HUES64 (cell line): ENCODE measurements around the gene RRAD.
"Not testable (repeated sequence)": the region's sequence is repeated elsewhere in the genome, so short reads cannot be mapped to it uniquely, and the experiment has no call there.

Experiments
- H3K27ac ChIP-seq: 2 replicates; pipeline ENCODE4 v1.7.0; 2013; ENCODE audit warnings: low read depth, low read length, inconsistent platforms
- H3K27me3 ChIP-seq: 2 replicates; pipeline ENCODE4 v1.6.1; 2013; ENCODE audit warnings: mild to moderate bottlenecking, low read length; ENCODE audit not compliant: insufficient read depth
- H3K36me3 ChIP-seq: 2 replicates; pipeline ENCODE4 v1.6.1; 2013; ENCODE audit warnings: mild to moderate bottlenecking, low read length; ENCODE audit not compliant: insufficient read depth
- H3K4me1 ChIP-seq: 2 replicates; pipeline ENCODE4 v1.6.1; 2013; ENCODE audit warnings: mild to moderate bottlenecking, low read length, moderate library complexity; ENCODE audit not compliant: insufficient read depth
- H3K4me3 ChIP-seq: 2 replicates; pipeline ENCODE4 v1.5.1; 2013; ENCODE audit warnings: mild to moderate bottlenecking, low read length, moderate library complexity
- H3K9ac ChIP-seq: 2 replicates; pipeline ENCODE4 v1.6.1; 2013; ENCODE audit warnings: mild to moderate bottlenecking, low read depth, low read length
- H3K9me3 ChIP-seq: 2 replicates; pipeline ENCODE4 v1.6.1; 2013; ENCODE audit warnings: low read depth, low read length; ENCODE audit not compliant: insufficient read depth
- WGBS: fragments of 150-250, 120-280 bp; methylation state at CpG from one replicate; pipeline ENCODE4 v1.1.7; 2013; ENCODE audit warnings: missing lambda C conversion rate; 5-methylcytosine and 5-hydroxymethylcytosine counted together

Gene RRAD

GRCh38 chr16:66960270-66960669, 34.9 kb upstream of the RRAD start:
- Histone ChIP-seq H3K27ac (no peak overlapping the region), H3K4me3 (no peak overlapping the region), H3K27me3 (no peaks in the 10 kb centered on the region; the same call in 1 of the 2 replicates), H3K9ac (no peak overlapping the region), H3K9me3 (no peaks in the 10 kb centered on the region), H3K4me1 (no peaks in the 10 kb centered on the region), H3K36me3 (no peaks in the 10 kb centered on the region)
- WGBS = 98% methylated on average over 1 of the region's 1 CpG

GRCh38 chr16:66959704-66960161, 34.4 kb upstream of the RRAD start:
- Histone ChIP-seq H3K9me3 (no peaks in the 10 kb centered on the region), H3K4me3 (no peak overlapping the region), H3K27ac (no peak overlapping the region), H3K27me3 (no peaks in the 10 kb centered on the region; the same call in 1 of the 2 replicates), H3K9ac (no peak overlapping the region), H3K36me3 (no peaks in the 10 kb centered on the region), H3K4me1 (no peaks in the 10 kb centered on the region)
- 87% methylated on average over 5 of the region's 5 CpGs for WGBS

- no peaks in the 10 kb centered on the region; the same call in 1 of the 2 replicates for H3K27me3 ChIP-seq
- H3K27ac ChIP-seq = no peak overlapping the region
- H3K36me3 ChIP-seq = no peaks in the 10 kb centered on the region
- no peaks in the 10 kb centered on the region for H3K4me1 ChIP-seq
- H3K9me3 ChIP-seq = no peaks in the 10 kb centered on the region
- 83% methylated on average over 7 of the region's 7 CpGs for WGBS
- no peak overlapping the region for H3K9ac ChIP-seq
- H3K4me3 ChIP-seq = no peak overlapping the region
Measured at GRCh38 chr16:66958857-66959703, 33.7 kb upstream of the RRAD start.

DNA sequence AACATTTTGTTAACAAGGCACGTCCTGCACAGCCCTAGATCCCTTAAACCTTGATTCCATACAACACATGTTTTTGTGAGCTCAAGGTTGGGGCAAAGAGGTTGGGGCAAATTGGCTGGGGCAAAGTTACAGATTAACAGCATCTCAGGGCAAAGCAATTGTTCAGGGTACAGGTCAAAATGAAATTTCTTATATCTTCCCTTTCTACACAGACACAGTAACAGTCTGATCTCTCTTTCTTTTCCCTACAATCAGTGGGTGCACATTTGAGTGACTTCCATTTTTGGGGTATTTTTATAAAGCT, 30.8 kb upstream of the RRAD start:
- not testable (repeated sequence) for H3K9ac ChIP-seq, H3K4me1 ChIP-seq, H3K36me3 ChIP-seq, H3K4me3 ChIP-seq, H3K27ac ChIP-seq, H3K27me3 ChIP-seq, H3K9me3 ChIP-seq
- no CpG with 5 or more reads among the region's 1 CpG for WGBS

DNA sequence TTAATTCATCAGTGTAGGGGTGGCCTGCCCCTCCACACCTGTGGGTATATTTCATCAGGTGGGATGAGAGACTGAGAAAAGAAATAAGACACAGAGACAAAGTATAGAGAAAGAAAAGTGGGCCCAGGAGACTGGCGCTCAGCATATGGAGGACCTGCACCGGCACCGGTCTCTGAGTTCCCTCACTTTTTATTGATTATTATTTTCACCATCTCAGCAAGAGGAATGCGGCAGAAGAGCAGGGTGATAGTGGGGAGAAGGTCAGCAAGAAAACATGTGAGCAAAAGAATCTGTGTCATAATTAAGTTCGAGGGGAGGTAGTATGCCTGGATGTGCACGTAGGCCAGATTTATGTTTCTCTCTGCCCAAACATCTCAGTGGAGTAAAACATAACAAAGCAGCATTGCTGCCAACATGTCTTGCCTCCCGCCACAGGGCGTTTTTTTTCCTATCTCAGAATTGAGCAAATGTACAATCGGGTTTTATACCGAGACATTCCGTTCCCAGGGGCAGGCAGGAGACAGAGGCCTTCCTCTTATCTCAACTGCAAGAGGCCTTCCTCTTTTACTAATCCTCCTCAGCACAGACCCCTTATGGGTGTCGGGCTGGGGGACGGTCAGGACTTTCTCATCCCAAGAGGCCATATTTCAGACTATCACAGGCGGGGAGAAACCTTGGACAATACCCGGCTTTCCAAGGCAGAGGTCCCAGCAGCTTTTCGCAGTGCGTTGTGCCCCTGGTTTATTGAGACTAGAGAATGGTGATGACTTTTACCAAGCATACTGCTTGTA, 30.2 kb upstream of the RRAD start:
- H3K9ac ChIP-seq, H3K36me3 ChIP-seq, H3K27ac ChIP-seq, H3K4me1 ChIP-seq, H3K27me3 ChIP-seq, H3K4me3 ChIP-seq, H3K9me3 ChIP-seq: not testable (repeated sequence)
- 91% methylated on average over 15 of the region's 17 CpGs for WGBS

DNA sequence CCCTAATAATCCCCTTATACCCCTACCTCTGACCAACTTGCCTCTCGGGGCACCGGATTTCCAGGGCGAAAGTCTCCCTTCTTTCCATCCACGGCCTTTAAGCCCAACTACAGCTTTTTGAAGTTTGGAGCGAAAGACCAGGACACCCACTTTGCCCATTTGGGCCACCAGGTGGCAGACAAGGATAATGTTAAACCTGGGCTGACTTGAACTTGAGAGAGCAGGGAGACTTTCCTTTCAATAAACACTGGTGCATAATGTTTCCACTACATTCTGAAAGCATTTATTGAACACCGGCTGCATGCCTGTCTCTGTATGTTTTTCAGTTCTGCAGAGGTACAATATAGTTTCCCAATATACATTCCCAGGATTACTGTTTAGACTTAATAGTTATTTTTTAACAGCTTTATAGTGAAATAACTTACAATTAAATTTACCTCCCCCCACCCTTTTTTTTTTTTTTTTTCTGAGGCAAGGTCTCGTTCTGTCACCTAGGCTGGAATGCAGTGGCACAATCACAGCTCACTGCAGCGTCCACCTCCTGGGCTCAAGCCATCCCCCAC, 28.8 kb upstream of the RRAD start:
- Histone ChIP-seq H3K36me3 (no peaks in the 10 kb centered on the region), H3K27ac (no peak overlapping the region), H3K9ac (no peak overlapping the region)

DNA sequence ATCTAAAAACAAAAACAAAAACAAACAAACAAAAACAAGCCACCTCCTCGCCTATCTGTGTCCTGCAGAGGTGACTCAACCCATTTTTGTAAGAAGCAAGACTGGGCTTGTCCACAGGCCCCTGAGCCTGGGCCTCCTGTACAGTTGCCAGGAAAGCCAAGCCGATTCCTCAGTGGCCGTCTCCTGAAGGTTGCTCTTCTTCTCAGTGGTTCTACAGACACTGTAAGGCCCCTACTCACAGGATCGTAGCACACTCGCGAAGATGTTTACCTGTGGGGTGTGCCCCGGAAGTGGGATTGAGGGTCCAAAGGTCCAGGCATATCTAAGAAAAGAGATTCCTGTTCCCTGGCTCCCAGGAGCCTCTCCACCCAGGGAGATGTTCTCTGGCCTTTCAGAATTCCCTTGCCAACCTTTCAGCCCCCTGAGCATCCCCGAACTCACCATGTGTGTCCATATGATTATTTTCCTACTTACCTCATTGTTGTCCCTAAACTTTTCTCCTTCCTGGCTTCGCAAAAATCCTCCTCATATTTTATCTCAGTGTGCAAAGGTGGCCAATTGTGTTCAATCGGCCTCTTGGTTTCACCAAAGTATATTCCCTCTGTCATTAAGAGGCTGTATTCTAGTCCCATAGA, 28.2 kb upstream of the RRAD start:
- 91% methylated on average over 10 of the region's 10 CpGs for WGBS
- no peak overlapping the region for H3K9ac ChIP-seq
- H3K36me3 ChIP-seq = no peaks in the 10 kb centered on the region
- H3K4me3 ChIP-seq = no peak overlapping the region
- H3K27me3 ChIP-seq = peaks cover 13% of the 10 kb centered on the region
- H3K4me1 ChIP-seq = no peaks in the 10 kb centered on the region
- no peak overlapping the region for H3K27ac ChIP-seq
- H3K9me3 ChIP-seq = 0 out of 2 replicates have a peak, but pooled peaks cover 9% of the 10 kb centered on the region

More for the DNA sequence above, 28.8 kb upstream of the RRAD start:
- H3K9me3 ChIP-seq = 0 out of 2 replicates have a peak, but pooled peaks cover 9% of the 10 kb centered on the region
- no peak overlapping the region for H3K4me3 ChIP-seq
- no peaks in the 10 kb centered on the region for H3K4me1 ChIP-seq
- peaks cover 7% of the 10 kb centered on the region for H3K27me3 ChIP-seq
- WGBS = 40% methylated on average over 8 of the region's 8 CpGs

DNA sequence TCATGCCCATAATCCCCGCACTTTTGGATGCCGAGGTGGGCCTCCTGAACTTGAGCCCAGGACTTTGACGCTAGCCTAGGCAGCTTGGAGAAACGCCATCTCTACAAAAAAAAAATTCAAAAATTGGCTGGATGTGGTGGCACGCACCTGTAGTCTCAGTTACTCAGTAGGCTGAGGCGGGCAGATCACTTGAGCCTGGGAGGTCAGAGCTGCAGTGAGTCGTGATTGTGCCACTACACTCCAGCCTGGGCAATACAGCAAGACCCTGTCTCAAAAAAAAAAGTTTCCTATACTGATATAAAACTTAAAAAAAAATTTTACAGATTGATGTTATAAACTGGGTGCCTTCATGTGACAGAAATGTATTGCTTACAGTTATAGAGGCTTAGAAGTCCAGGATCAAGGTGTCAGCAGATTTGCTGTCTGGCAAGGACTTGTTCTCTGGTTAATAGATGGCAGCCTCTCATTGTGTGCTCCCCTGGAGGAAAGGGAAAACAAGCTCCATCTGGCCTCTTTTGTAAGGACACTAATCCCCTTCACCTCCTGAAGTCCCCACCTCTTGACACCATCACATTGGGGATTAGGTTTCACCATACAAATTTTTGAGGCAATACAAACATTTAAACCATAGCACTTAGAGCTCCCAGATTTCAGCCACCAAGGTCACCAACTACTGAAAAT, 27.2 kb upstream of the RRAD start:
- Histone ChIP-seq H3K4me3 (no peak overlapping the region), H3K9me3 (0 out of 2 replicates have a peak, but pooled peaks cover 9% of the 10 kb centered on the region), H3K36me3 (no peaks in the 10 kb centered on the region), H3K4me1 (no peaks in the 10 kb centered on the region), H3K9ac (no peak overlapping the region), H3K27ac (no peak overlapping the region), H3K27me3 (peaks cover 22% of the 10 kb centered on the region)
- 89% methylated on average over 7 of the region's 7 CpGs for WGBS

- Histone ChIP-seq H3K27me3 (peaks cover 25% of the 10 kb centered on the region), H3K27ac (no peak overlapping the region), H3K4me1 (no peaks in the 10 kb centered on the region), H3K36me3 (no peaks in the 10 kb centered on the region), H3K9me3 (0 out of 2 replicates have a peak, but pooled peaks cover 9% of the 10 kb centered on the region), H3K4me3 (no peak overlapping the region), H3K9ac (no peak overlapping the region)
- WGBS = 99% methylated on average over 3 of the region's 4 CpGs
Measured at GRCh38 chr16:66950971-66951790, 25.8 kb upstream of the RRAD start.

DNA sequence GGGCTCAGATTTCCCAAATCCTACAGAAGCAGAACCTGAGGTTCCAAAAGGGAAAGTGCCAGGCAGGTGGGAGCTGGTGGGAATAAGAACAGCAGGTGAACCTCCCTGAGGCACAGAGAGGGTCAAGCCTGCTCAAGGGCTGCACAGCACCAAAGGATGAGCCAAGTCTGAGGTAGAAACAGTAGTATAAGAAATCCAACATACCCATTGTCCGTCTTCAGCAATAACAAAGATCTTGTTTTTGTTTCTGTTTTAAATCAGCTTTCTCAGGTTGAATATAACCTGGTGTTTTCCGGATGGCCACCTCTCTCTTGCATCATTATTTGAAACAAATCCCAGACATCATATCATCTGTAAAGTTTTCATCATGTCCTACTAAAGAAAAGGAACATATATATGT, 25.1 kb upstream of the RRAD start:
- Histone ChIP-seq H3K27me3 (peaks cover 25% of the 10 kb centered on the region), H3K9ac (no peak overlapping the region), H3K4me1 (no peaks in the 10 kb centered on the region), H3K9me3 (0 out of 2 replicates have a peak, but pooled peaks cover 9% of the 10 kb centered on the region), H3K36me3 (no peaks in the 10 kb centered on the region), H3K4me3 (no peak overlapping the region), H3K27ac (no peak overlapping the region)
- 79% methylated on average over 2 of the region's 2 CpGs for whole genome bisulfite sequencing
